AG04449 (cell line): Measurements from ENCODE around the gene PODXL2.
"Not testable (repeated sequence)": the region's sequence is repeated elsewhere in the genome, so short reads cannot be mapped to it uniquely, and the experiment has no call there.

Experiments used
- CTCF ChIA-PET: fragments of 350-600 bp; formaldehyde crosslinking; extraction: SDS; loops from one replicate; lab custom pipeline; 2021; ENCODE audit warnings: antibody characterized with exemption; lab: Yijun Ruan, JAX
- POLR2A ChIA-PET: fragments of 400-600, 350-600 bp; formaldehyde crosslinking; extraction: SDS; loops from one replicate; lab custom pipeline; 2020; ENCODE audit warnings: antibody characterized with exemption, inconsistent platforms; lab: Yijun Ruan, JAX
- DNase-seq: peaks from one replicate; pipeline ENCODE4 v3.0.0-alpha.2; 2010; ENCODE audit warnings: low read depth, low spot score
- H3K4me3 ChIP-seq: 2 replicates; pipeline ENCODE4 v1.5.1; 2011; ENCODE audit warnings: low read depth, mild to moderate bottlenecking, control low read depth, low read length
- TF ChIP-seq, protein P1 (sequence below): IDR thresholded peaks from one replicate; pipeline ENCODE4 v1.5.1; 2011; ENCODE audit warnings: mild to moderate bottlenecking, moderate library complexity, low read length, control low read depth, inconsistent platforms; ENCODE audit not compliant: insufficient read depth; ENCODE audit errors: missing control alignments

The PODXL2 gene

DNA sequence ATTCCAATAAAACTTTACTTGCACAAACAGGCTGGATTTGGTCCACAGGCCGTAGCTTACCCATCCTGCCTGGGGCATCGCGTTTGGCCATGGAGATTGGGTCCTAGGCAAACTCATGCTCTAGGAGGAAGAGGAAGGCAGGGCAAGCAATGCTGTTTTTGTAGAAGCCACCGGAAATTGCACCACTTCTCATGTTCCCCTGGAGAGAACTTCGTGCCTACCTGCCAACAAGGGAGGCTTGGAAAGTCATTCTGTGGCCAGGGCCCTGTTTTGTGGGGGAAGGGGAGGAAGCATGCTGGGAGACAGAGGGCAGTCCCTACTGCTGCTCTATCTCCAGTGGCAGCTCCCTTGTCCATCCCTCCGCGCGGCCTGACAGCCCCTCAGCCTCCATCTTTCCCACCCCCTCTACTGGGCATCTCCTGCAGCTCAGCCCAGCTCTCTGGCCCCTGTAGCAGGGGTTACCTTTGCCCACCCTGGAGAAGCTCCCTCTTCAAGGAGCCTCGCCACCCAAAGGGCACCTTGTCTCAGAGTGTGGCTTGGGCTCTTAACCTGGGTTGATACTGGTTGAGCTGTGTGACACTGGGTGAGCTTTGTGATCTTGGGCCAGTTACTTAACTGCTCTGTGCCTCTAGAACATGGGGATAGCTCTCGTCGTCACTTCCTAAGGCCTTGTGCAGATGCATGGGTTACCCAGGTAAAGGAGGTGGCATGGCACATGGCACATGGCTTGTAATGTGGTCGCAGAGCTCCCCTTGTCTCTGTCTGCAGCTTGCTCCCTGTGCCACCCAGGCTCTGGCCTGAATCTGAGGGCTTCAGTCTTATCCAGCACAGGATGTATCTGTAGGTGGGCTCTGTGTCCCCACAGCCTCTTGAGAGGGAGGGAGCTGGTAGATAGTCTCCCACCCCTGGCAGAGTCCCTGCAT, 49.9 kb downstream of the PODXL2 start:
- DNase-seq, result no peak
- ChIA-PET CTCF (interaction anchor here (1.5 to 7.0 kb wide), 4 partner anchors 14 to 293 kb away, joined by 3 to 87 read pairs (median 4); no protein-coding TSS in a partner anchor), POLR2A (no interaction called here)
- H3K4me3 ChIP-seq, result no peak overlapping the region
- TF ChIP-seq, protein P1, sequence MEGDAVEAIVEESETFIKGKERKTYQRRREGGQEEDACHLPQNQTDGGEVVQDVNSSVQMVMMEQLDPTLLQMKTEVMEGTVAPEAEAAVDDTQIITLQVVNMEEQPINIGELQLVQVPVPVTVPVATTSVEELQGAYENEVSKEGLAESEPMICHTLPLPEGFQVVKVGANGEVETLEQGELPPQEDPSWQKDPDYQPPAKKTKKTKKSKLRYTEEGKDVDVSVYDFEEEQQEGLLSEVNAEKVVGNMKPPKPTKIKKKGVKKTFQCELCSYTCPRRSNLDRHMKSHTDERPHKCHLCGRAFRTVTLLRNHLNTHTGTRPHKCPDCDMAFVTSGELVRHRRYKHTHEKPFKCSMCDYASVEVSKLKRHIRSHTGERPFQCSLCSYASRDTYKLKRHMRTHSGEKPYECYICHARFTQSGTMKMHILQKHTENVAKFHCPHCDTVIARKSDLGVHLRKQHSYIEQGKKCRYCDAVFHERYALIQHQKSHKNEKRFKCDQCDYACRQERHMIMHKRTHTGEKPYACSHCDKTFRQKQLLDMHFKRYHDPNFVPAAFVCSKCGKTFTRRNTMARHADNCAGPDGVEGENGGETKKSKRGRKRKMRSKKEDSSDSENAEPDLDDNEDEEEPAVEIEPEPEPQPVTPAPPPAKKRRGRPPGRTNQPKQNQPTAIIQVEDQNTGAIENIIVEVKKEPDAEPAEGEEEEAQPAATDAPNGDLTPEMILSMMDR, result no peak

DNA sequence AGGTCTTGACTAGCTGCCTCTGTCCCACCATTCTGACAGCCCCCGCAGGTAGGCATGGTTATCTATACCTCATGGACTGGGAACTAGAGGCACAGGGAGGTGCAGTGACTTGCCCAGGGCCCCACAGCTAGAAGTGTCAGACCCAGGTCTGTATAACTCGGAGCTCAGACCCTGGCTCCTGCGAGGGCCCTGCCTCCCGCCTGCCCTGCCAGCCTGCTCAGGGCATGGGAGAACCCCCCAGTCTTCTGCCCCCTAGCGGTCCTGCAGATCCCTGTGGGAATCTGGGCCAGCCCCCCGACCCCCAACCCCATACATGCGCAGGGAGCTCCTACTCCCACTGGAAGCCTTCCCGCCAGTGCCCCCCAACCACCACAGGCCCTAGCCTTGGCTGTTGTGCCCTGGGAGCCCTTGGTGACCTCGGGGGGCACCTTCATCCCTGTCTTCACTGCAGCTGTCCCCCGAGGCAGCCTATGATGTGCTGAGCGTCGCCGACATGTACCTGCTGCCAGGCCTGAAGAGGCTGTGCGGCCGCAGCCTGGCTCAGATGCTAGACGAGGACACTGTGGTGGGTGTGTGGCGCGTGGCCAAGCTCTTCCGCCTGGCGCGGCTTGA, 50.7 kb downstream of the PODXL2 start:
- ChIA-PET CTCF (interaction anchor here (1.0 to 7.0 kb wide), 5 partner anchors 13 to 292 kb away, joined by 3 to 87 read pairs (median 3); no protein-coding TSS in a partner anchor), POLR2A (no interaction called here)
- DNase-seq, result no peak
- TF ChIP-seq, protein P1, result no peak
- no peak overlapping the region for H3K4me3 ChIP-seq

DNA sequence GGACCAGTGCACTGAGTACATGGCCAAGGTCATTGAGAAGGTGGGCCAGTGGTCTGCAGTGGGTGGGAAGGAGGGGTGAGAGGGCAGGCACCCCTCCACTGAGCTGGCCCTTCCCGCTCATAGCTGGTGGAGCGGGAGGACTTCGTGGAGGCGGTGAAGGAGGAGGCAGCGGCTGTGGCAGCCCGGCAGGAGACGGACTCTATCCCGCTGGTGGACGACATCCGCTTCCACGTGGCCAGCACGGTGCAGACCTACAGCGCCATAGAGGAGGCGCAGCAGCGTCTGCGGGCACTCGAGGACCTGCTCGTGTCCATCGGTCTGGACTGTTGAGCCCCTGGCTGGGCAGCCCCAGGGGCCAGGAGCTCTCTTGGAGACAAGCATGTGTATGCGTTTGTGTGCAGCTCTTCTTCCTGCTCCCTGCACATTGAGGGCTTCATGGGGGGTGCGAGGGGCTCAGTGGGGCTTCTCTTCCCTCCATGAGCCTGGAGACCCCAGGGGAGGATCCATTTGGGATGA, 51.2 kb downstream of the PODXL2 start:
- POLR2A ChIA-PET, result no interaction called here
- DNase-seq, result no peak

DNA sequence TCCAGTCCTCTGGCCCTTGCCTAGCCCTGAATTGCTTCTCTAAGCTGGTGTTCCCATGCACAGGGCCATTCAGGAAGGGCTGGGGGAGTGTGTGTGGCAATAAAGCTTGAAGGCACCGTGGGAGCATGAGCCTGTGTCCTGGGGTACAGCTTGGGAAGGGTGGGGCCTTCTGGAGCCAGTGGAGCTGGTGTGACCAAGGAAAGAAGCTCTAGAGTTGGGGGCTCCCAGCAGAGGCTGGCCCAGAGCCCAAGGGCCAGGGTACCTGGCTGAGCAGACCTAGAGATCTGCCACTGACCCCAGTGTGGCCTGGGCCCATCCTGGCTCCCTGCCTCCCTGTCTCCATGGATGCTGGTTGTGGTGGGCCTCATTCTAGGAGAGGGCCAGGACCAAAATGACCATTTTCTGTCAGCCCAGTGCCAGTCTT, 51.8 kb downstream of the PODXL2 start:
- CTCF ChIA-PET, result interaction anchor here (0.6 to 7.0 kb wide), 5 partner anchors 12 to 290 kb away, joined by 3 to 87 read pairs (median 3); no protein-coding TSS in a partner anchor
- POLR2A ChIA-PET, result no interaction called here
- TF ChIP-seq, protein P1, result no peak
- DNase-seq, result no peak
- no peak overlapping the region for H3K4me3 ChIP-seq

More for the DNA sequence above, 51.2 kb downstream of the PODXL2 start:
- TF ChIP-seq, protein P1, result no peak
- CTCF ChIA-PET, result interaction anchor here (1.0 to 7.0 kb wide), 4 partner anchors 12 to 140 kb away, joined by 3 to 87 read pairs (median 3); no protein-coding TSS in a partner anchor
- no peak overlapping the region for H3K4me3 ChIP-seq

DNA sequence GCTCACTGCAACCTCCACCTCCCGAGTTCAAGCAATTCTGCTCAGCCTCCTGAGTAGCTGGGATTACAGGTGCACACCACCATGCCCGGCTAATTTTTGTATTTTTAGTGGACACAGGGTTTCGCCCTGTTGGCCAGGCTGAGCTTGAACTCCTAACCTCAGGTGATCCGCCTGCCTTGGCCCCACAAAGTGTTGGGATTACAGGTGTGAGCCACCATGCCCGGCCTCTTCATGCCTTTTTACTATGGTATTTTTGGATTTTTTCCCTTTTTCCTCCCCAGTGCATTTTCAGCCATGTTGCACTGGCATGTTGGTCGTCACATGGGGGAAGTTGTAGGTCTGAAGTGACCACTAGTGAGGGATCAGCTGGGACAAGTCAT, 53.2 kb downstream of the PODXL2 start:
- DNase-seq, POLR2A ChIA-PET, H3K4me3 ChIP-seq: not testable (repeated sequence)
- CTCF ChIA-PET, result interaction anchor here (1.6 to 7.0 kb wide), 3 partner anchors 10 to 289 kb away, joined by 3 to 87 read pairs (median 11); no protein-coding TSS in a partner anchor

DNA sequence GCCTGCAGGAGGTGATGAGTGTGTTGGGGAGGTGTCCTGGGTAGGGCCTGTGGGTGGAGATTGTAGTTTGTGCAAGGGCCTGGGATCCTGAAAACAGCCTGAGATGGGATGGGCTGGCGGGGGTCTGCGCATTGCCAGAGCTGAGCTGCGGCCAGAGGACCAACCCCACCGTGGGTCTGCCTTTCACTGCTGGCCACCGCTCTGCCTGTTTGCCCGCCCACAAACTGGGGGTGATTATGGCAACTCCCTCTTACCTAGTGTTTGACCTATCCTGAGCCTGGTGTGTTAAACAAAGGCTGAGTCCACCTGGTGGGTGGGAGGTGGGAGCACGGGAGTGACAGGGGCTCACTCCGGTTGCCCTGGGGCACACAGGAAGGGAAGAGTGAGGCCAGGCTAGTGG, 53.6 kb downstream of the PODXL2 start:
- CTCF ChIA-PET, result interaction anchor here (1.0 to 7.0 kb wide), 4 partner anchors 10 to 288 kb away, joined by 3 to 87 read pairs (median 8); no protein-coding TSS in a partner anchor
- TF ChIP-seq, protein P1, result no peak
- no peak for DNase-seq
- POLR2A ChIA-PET, result interaction anchor here (1.0 kb wide), 1 partner anchor 140 kb away, joined by 5 read pairs; the partner anchor contains the start of gene MGLL
- H3K4me3 ChIP-seq, result no peak overlapping the region
